22Rv1 (cell line): ENCODE measurements around the gene EIF5A.

ENCODE experiments used
- ZFX ChIP-seq: fragments of 450-650 bp; IDR thresholded peaks from 2 replicates; pipeline ENCODE4 v1.6.1; 2017; ENCODE audit warnings: antibody characterized with exemption, borderline replicate concordance
- TF ChIP-seq, protein P1 (sequence below): fragments of 450-650 bp; IDR thresholded peaks from 2 replicates; pipeline ENCODE4 v1.5.1; 2017; ENCODE audit warnings: mild to moderate bottlenecking

DNA sequence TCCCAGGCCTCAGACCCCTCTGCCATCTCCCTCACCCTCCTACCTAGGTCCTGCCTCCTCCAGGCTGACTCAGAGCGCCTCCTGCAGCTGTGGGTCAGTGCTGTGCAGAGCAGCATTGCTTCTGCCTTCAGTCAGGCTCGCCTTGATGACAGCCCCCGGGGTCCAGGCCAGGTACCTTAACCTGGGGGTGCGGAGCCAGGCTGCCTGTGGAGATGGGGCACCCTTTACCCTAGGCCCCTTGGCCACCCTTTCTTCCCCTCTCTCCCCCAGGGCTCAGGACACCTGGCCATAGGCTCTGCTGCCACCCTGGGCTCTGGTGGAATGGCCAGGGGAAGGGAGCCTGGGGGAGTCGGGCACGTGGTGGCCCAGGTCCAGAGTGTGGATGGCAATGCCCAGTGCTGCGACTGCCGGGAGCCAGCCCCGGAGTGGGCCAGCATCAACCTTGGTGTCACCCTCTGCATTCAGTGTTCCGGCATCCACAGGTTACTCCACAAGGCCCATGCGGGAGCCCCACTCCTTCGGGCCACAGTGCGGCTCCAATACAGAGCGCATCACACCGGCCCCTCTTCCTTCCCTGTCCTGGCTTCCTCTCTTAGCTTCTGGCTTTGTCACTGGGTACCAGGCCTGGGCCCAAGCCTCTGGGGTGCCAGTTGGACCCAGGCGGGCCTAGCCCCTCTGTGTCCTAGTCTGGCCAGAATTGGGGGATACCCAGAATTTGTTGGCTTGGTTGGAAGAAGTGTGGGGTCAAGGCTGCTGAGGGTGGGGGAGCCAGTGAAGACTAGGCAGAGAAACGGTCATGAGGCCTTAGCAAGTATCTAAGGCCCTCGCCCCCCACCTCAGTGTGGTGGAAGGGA lies 39.6 kb downstream of the EIF5A start:
- TF ChIP-seq, protein P1, sequence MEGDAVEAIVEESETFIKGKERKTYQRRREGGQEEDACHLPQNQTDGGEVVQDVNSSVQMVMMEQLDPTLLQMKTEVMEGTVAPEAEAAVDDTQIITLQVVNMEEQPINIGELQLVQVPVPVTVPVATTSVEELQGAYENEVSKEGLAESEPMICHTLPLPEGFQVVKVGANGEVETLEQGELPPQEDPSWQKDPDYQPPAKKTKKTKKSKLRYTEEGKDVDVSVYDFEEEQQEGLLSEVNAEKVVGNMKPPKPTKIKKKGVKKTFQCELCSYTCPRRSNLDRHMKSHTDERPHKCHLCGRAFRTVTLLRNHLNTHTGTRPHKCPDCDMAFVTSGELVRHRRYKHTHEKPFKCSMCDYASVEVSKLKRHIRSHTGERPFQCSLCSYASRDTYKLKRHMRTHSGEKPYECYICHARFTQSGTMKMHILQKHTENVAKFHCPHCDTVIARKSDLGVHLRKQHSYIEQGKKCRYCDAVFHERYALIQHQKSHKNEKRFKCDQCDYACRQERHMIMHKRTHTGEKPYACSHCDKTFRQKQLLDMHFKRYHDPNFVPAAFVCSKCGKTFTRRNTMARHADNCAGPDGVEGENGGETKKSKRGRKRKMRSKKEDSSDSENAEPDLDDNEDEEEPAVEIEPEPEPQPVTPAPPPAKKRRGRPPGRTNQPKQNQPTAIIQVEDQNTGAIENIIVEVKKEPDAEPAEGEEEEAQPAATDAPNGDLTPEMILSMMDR = no peak
- no peak for TF ChIP-seq ZFX
